H1 (cell line): ENCODE measurements around the gene MACROH2A1. TPM values are rescaled to one million over a fixed set of nuclear protein-coding genes. Genes with fewer than 3 reads are reported as not detected.

Source experiments
- CTCF ChIA-PET: fragments of 300-600 bp; sonication (Branson Sonifier 250); formaldehyde crosslinking; loops from one replicate; lab custom pipeline; 2021; ENCODE audit not compliant: partially characterized antibody; lab: Charles Lee
- POLR2A ChIA-PET: fragments of 300-600 bp; sonication (Branson Sonifier 250); formaldehyde crosslinking; loops from one replicate; lab custom pipeline; 2021; ENCODE audit warnings: inconsistent platforms; ENCODE audit not compliant: partially characterized antibody; lab: Charles Lee
- DNase-seq, 2 experiments: peaks; one replicate each; pipeline versions ENCODE4 v3.0.0 to v3.0.0-alpha.2; 2010 to 2022; ENCODE audit warnings: low spot score in 2 of 2, low read depth in 1 of 2, mixed read lengths in 1 of 2
- FAIRE-seq: peaks from 2 replicates; lab custom pipeline; 2011; peaks lifted over from hg19 to GRCh38; lab: Jason Lieb, UNC
- H2AFZ ChIP-seq: 2 replicates; pipeline ENCODE4 v1.8.1; 2012; ENCODE audit warnings: low read length, inconsistent platforms
- H2AK5ac ChIP-seq: 2 replicates; pipeline ENCODE4 v1.6.1; 2013; ENCODE audit warnings: low read depth, low read length
- H2BK120ac ChIP-seq: replicated peaks from 2 replicates; pipeline ENCODE3; 2013; ENCODE audit warnings: low read depth, low read length, inconsistent platforms
- H2BK12ac ChIP-seq: 2 replicates; pipeline ENCODE4 v1.6.1; 2013; ENCODE audit warnings: low read depth, low read length
- H2BK15ac ChIP-seq: 2 replicates; pipeline ENCODE4 v1.6.1; 2013; ENCODE audit warnings: low read length
- H2BK20ac ChIP-seq: 2 replicates; pipeline ENCODE4 v1.6.1; 2013; ENCODE audit warnings: low read length
- H2BK5ac ChIP-seq: 2 replicates; pipeline ENCODE4 v1.6.1; 2013; ENCODE audit warnings: low read depth, low read length
- H3K14ac ChIP-seq: 2 replicates; pipeline ENCODE4 v1.6.1; 2013; ENCODE audit warnings: inconsistent platforms; ENCODE audit not compliant: insufficient read length
- H3K18ac ChIP-seq: 2 replicates; pipeline ENCODE4 v1.6.1; 2013; ENCODE audit warnings: low read length; ENCODE audit errors: extremely low read depth
- H3K23ac ChIP-seq: 2 replicates; pipeline ENCODE4 v1.6.1; 2013; ENCODE audit warnings: inconsistent platforms; ENCODE audit not compliant: insufficient read length
- H3K23me2 ChIP-seq: 2 replicates; pipeline ENCODE4 v1.6.1; 2013; ENCODE audit warnings: low read depth, low read length
- H3K27ac ChIP-seq: 2 replicates; pipeline ENCODE4 v1.6.1; 2011; ENCODE audit warnings: low read depth, low read length, inconsistent platforms
- H3K27me3 ChIP-seq, 4 experiments: replicated peaks in 1 of 4; 1 replicate in 1 of 4; 2 replicates in 3 of 4; pipeline versions ENCODE4 v1.6.1 to v1.8.1; 2011 to 2013; ENCODE audit warnings: low read length in 3 of 4, mild to moderate bottlenecking in 3 of 4, inconsistent platforms in 2 of 4, mixed read lengths in 2 of 4, moderate library complexity in 1 of 4; ENCODE audit not compliant: control insufficient read depth in 3 of 4, insufficient read depth in 3 of 4; ENCODE audit errors: extremely low read depth in 1 of 4
- H3K36me3 ChIP-seq, 4 experiments: 2 replicates each; pipeline versions ENCODE4 v1.6.1 to v1.8.1; 2011 to 2013; ENCODE audit warnings: mild to moderate bottlenecking in 4 of 4, low read length in 3 of 4, moderate library complexity in 2 of 4, control low read depth in 1 of 4, inconsistent platforms in 1 of 4; ENCODE audit not compliant: insufficient read depth in 4 of 4, control insufficient read depth in 2 of 4
- H3K4ac ChIP-seq: replicated peaks from 2 replicates; pipeline ENCODE3; 2013; ENCODE audit warnings: low read length, low read depth, mixed read lengths, inconsistent platforms; ENCODE audit not compliant: insufficient read length
- H3K4me1 ChIP-seq, 4 experiments: replicated peaks in 1 of 4; 1 replicate in 1 of 4; 2 replicates in 3 of 4; pipeline versions ENCODE4 v1.6.1 to v1.8.1; 2011 to 2013; ENCODE audit warnings: low read length in 3 of 4, inconsistent platforms in 2 of 4, mixed read lengths in 1 of 4; ENCODE audit not compliant: insufficient read depth in 4 of 4, control insufficient read depth in 3 of 4
- H3K4me2 ChIP-seq, 2 experiments: 2 replicates each; pipeline versions ENCODE4 v1.6.1 to v1.8.1; 2011 to 2013; ENCODE audit warnings: low read depth in 2 of 2, low read length in 2 of 2, control low read depth in 1 of 2, inconsistent platforms in 1 of 2, mild to moderate bottlenecking in 1 of 2; ENCODE audit not compliant: insufficient read depth in 1 of 2
- H3K4me3 ChIP-seq, 4 experiments: fragments of 200-600, 300-600 bp in 1 of 4; sonication (generic), shearing (Covaris generic), sonication (Bioruptor Twin) in 1 of 4; 2 replicates each; pipeline versions ENCODE4 v1.5.1 to v1.8.1; 2011 to 2016; ENCODE audit warnings: low read length in 4 of 4, low read depth in 3 of 4, control low read depth in 2 of 4, inconsistent platforms in 2 of 4, mild to moderate bottlenecking in 2 of 4, mixed read lengths in 1 of 4, moderate library complexity in 1 of 4; ENCODE audit not compliant: insufficient read depth in 2 of 4; ENCODE audit errors: extremely low read depth in 1 of 4
- H3K56ac ChIP-seq: replicated peaks from 2 replicates; pipeline ENCODE3; 2013; ENCODE audit warnings: low read depth, mild to moderate bottlenecking, mixed read lengths, low read length, inconsistent platforms; ENCODE audit not compliant: insufficient read length
- H3K79me1 ChIP-seq: 2 replicates; pipeline ENCODE4 v1.6.1; 2013; ENCODE audit warnings: low read depth, low read length, control low read depth
- H3K79me2 ChIP-seq, 2 experiments: 2 replicates each; pipeline versions ENCODE4 v1.6.1 to v1.8.1; 2012 to 2013; ENCODE audit warnings: low read length in 2 of 2, mild to moderate bottlenecking in 2 of 2, inconsistent platforms in 1 of 2; ENCODE audit not compliant: insufficient read depth in 2 of 2, control insufficient read depth in 1 of 2
- H3K9ac ChIP-seq, 4 experiments: replicated peaks in 1 of 4; 1 replicate in 1 of 4; 2 replicates in 3 of 4; pipeline versions ENCODE4 v1.6.1 to v1.8.1; 2011 to 2013; ENCODE audit warnings: low read depth in 3 of 4, low read length in 3 of 4, control low read depth in 2 of 4, mild to moderate bottlenecking in 2 of 4, moderate library complexity in 2 of 4, inconsistent platforms in 1 of 4; ENCODE audit errors: extremely low read depth in 1 of 4
- H3K9me3 ChIP-seq, 2 experiments: 2 replicates each; pipeline versions ENCODE4 v1.6.1 to v1.8.1; 2012 to 2013; ENCODE audit warnings: mild to moderate bottlenecking in 2 of 2, moderate library complexity in 2 of 2, control low read depth in 1 of 2, inconsistent platforms in 1 of 2, low read depth in 1 of 2, low read length in 1 of 2, mixed read lengths in 1 of 2; ENCODE audit not compliant: insufficient read depth in 2 of 2
- H4K20me1 ChIP-seq, 2 experiments: replicated peaks in 1 of 2; 2 replicates each; pipeline versions ENCODE3 to v1.8.1; 2011 to 2013; ENCODE audit warnings: inconsistent platforms in 2 of 2, low read length in 2 of 2, mild to moderate bottlenecking in 1 of 2; ENCODE audit not compliant: insufficient read depth in 2 of 2, control insufficient read depth in 1 of 2
- H4K5ac ChIP-seq: 2 replicates; pipeline ENCODE4 v1.6.1; 2013; ENCODE audit warnings: low read length, low read depth, mixed read lengths, inconsistent platforms; ENCODE audit not compliant: insufficient read length
- H4K8ac ChIP-seq: 2 replicates; pipeline ENCODE4 v1.8.0; 2013; ENCODE audit warnings: mild to moderate bottlenecking, moderate library complexity, low read length, inconsistent platforms; ENCODE audit not compliant: insufficient read depth; ENCODE audit errors: extremely low read depth
- H4K91ac ChIP-seq: replicated peaks from 2 replicates; pipeline ENCODE3; 2013; ENCODE audit warnings: low read length, mixed read lengths, inconsistent platforms; ENCODE audit not compliant: insufficient read length
- CBX8 ChIP-seq: fragments of 300-800, 300-1000 bp; sonication (generic); IDR thresholded peaks from 2 replicates; pipeline ENCODE4 v1.7.1; 2016; ENCODE audit warnings: low read depth, low read length, borderline replicate concordance
- CTBP2 ChIP-seq: IDR thresholded peaks from 2 replicates; pipeline ENCODE4 v1.7.0; 2011; ENCODE audit warnings: borderline replicate concordance, mild to moderate bottlenecking, moderate library complexity, mixed read lengths, low read length; ENCODE audit not compliant: insufficient read depth, insufficient read length
- EGR1 ChIP-seq: IDR thresholded peaks from 2 replicates; pipeline ENCODE4 v1.6.1; 2011; ENCODE audit warnings: low read depth, low read length, borderline replicate concordance
- FOSL1 ChIP-seq: IDR thresholded peaks from 2 replicates; pipeline ENCODE4 v1.6.1; 2011; ENCODE audit warnings: mild to moderate bottlenecking, low read depth, low read length, moderate library complexity; ENCODE audit not compliant: insufficient read depth
- JUND ChIP-seq: IDR thresholded peaks from 2 replicates; pipeline ENCODE4 v1.6.1; 2011; ENCODE audit warnings: mild to moderate bottlenecking, improper control_type of control experiment, low read length
- POLR2A ChIP-seq, 2 experiments: IDR thresholded peaks; 1 replicate in 1 of 2; 2 replicates in 1 of 2; pipeline ENCODE4 v1.6.1; 2011; ENCODE audit warnings: low read depth in 2 of 2, low read length in 2 of 2, mild to moderate bottlenecking in 2 of 2; ENCODE audit errors: control extremely low read depth in 1 of 2
- RFX5 ChIP-seq: IDR thresholded peaks from 2 replicates; pipeline ENCODE4 v1.6.1; 2011; ENCODE audit warnings: low read depth, low read length, improper control_type of control experiment, borderline replicate concordance
- SIX5 ChIP-seq: IDR thresholded peaks from 2 replicates; pipeline ENCODE4 v1.6.1; 2011; ENCODE audit warnings: mild to moderate bottlenecking, low read depth, low read length
- SP1 ChIP-seq: IDR thresholded peaks from 2 replicates; pipeline ENCODE4 v1.6.1; 2011; ENCODE audit warnings: low read depth, low read length
- TEAD4 ChIP-seq: IDR thresholded peaks from 2 replicates; pipeline ENCODE4 v1.6.1; 2012; ENCODE audit warnings: low read depth, low read length, inconsistent platforms, mixed read lengths
- ZNF274 ChIP-seq: IDR thresholded peaks from 2 replicates; pipeline ENCODE4 v1.7.0; 2012; ENCODE audit warnings: low read length, borderline replicate concordance; ENCODE audit errors: extremely low read depth
- WGBS, 2 experiments: shearing (Covaris generic) in 1 of 2; methylation state at CpG; one replicate each; pipeline versions ENCODE4 v1.1.6 to v1.1.7; 2013 to 2015; ENCODE audit warnings: low lambda C conversion rate in 2 of 2, mixed read lengths in 2 of 2, inconsistent platforms in 1 of 2, low coverage in 1 of 2, missing lambda C conversion rate in 1 of 2; ENCODE audit not compliant: insufficient replicate concordance in 2 of 2, insufficient coverage in 1 of 2, insufficient read length in 1 of 2; ENCODE audit errors: extremely low coverage in 1 of 2, missing lambda C conversion rate in 1 of 2; 5-methylcytosine and 5-hydroxymethylcytosine counted together
- polyA plus RNA-seq, 7 experiments: library from polyadenylated mRNA; depleted of rRNA in 3 of 7; stranded (reverse) in 5 of 7; unstranded in 2 of 7; fragments of >200 nt in 5 of 7; fragments of 200-250 nt in 2 of 7; gene quantifications; 1 replicate in 5 of 7; 2 replicates in 1 of 7; 4 replicates in 1 of 7; pipeline versions ENCODE4 v1.2.1 to v1.2.3, GENCODE V29; 2011 to 2013; ENCODE audit warnings: missing spikeins in 2 of 7, mixed read lengths in 2 of 7
- total RNA-seq: library from RNA; stranded (reverse); fragmentation: NEBNext Ultra II Directional; extraction: Animal tissue kit (Norgen Biotek cat#: 25700); gene quantifications from 2 replicates; pipeline ENCODE4 v1.2.1, GENCODE V29; 2021

The MACROH2A1 gene
- total and polyA plus RNA-seq, 2 of the 8 experiments (the other 6 are each of a cell fraction or from before 2014, with no cell fraction given) = 60.0 to 92.3 TPM

GRCh38 chr5:135440916-135441315 is 41.9 kb upstream of the MACROH2A1 start:
- no peak for FAIRE-seq
- no peak overlapping the region for H3K4me3 ChIP-seq
- H3K4me1 ChIP-seq = no peaks in the 10 kb centered on the region; a peak in 1 of 7 replicates
- H4K20me1 ChIP-seq = no peaks in the 10 kb centered on the region
- no peak overlapping the region for H2BK5ac ChIP-seq
- no peak overlapping the region for H3K4me2 ChIP-seq
- no peak overlapping the region for H4K91ac ChIP-seq
- no peak overlapping the region for H3K27ac ChIP-seq
- WGBS, 2 experiments = 96% methylated on average over 6 of the region's 6 CpGs; no CpG with 5 or more reads in 1 of the 2 experiments
- ChIA-PET CTCF (interaction anchor here (0.8 to 19.4 kb wide), 5 partner anchors 10 to 121 kb away, joined by 3 to 264 read pairs (median 5); no protein-coding TSS in a partner anchor), POLR2A (interaction anchor here (1.0 kb wide), 1 partner anchor 10 kb away, joined by 3 read pairs; no protein-coding TSS in a partner anchor)
- no peak overlapping the region for H3K14ac ChIP-seq
- H4K8ac ChIP-seq = no peak overlapping the region
- no peak overlapping the region for H2BK15ac ChIP-seq
- no peak overlapping the region for H2AK5ac ChIP-seq
- TF ChIP-seq FOSL1 = no peak
- no peak for TF ChIP-seq POLR2A (IDR thresholded peaks at IDR 0.05; ENCODE audit: control extremely low read depth in 1 of 2, low read depth in 2 of 2, low read length in 2 of 2)
- TF ChIP-seq TEAD4 = no peak
- TF ChIP-seq ZNF274 = no peak
- TF ChIP-seq RFX5 = no peak
- no peak for TF ChIP-seq CBX8
- no peak for TF ChIP-seq CTBP2
- TF ChIP-seq SP1 = no peak
- TF ChIP-seq SIX5 = no peak
- TF ChIP-seq JUND = no peak
- TF ChIP-seq EGR1 = no peak
- TF ChIP-seq, all 59 proteins: peak for 0
- H3K4ac ChIP-seq = no peak overlapping the region
- peak in 1 of 2 experiments; percentile 22 for DNase-seq
- H3K36me3 ChIP-seq = no peaks in the 10 kb centered on the region
- H3K79me2 ChIP-seq = no peaks in the 10 kb centered on the region
- no peak overlapping the region for H4K5ac ChIP-seq
- no peak overlapping the region for H2BK120ac ChIP-seq
- H3K27me3 ChIP-seq = no peaks in the 10 kb centered on the region; a peak in 1 of 7 replicates
- no peak overlapping the region for H3K18ac ChIP-seq
- no peak overlapping the region for H3K23ac ChIP-seq
- no peak overlapping the region for H2BK20ac ChIP-seq
- no peak overlapping the region for H2BK12ac ChIP-seq
- H3K56ac ChIP-seq = no peak overlapping the region
- H3K23me2 ChIP-seq = no peaks in the 10 kb centered on the region; the same call in 1 of the 2 replicates
- H2AFZ ChIP-seq = no peak overlapping the region
- H3K9ac ChIP-seq = no peak overlapping the region
- H3K79me1 ChIP-seq = no peaks in the 10 kb centered on the region
- H3K9me3 ChIP-seq = no peaks in the 10 kb centered on the region
